ENCODE data around the gene P4HA1.
"Not testable (repeated sequence)": the region's sequence is repeated elsewhere in the genome, so short reads cannot be mapped to it uniquely, and the experiment has no call there.

P4HA1 gene

DNA sequence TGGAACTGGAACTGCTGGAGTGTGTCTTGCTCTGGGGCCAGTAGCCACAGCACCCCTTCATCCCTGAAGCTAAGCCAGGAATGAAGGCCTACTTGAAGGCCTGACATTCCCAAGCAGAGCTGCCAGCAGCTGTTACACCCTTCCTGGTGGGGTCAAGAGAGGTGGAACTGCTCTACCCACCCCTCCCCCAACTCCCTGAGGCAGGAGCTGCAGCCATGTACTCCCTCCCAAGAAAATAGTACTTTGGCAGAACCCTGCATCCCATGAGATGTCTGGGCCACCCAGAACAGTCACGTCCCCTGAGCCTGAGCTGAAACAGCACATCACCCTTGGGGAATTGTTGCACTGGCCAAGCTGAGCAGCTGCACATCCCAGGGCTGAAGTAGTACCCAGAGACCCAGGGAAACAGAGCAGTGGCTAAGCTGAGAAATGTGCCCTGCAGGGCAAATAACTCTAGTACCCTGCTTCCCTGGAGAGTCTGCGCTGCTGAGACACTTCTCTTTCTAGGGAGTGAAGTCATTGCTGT is 78.6 kb downstream of the P4HA1 start:
- ChIA-PET POLR2A (no interaction called here), CTCF (interaction anchor here (1.0 to 2.1 kb wide), 2 partner anchors 11 to 141 kb away, joined by 3 to 5 read pairs; no protein-coding TSS in a partner anchor)
- TF ChIP-seq CTCF (IDR thresholded peaks at IDR 0.05; ENCODE audit: insufficient read depth, low read length, missing control alignments): no peak
- H3K4me3 ChIP-seq (ENCODE audit: low read depth, low read length): no peak overlapping the region
- DNase-seq (ENCODE audit: low read depth, low spot score): no peak

DNA sequence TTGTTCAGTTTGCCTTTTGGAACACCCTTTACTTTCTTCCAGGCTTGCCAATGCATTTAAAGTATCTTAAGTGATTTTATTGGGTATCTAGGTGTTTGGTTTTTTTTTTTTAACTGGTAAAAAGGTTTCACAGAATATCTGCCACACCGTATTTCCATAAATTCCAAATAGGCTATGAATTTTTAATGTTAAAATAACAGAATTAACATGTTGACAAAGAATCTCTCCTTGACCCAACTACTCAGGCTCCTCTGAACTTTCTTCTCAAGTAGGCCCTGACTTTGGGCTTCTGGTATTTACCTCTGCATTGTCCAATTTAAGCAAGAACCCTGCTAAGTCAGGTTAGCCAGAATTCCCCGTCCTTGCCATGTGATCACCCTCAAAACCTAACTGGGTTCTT is 80.9 kb downstream of the P4HA1 start:
- no peak overlapping the region for H3K4me3 ChIP-seq (ENCODE audit: low read depth, low read length)
- ChIA-PET CTCF (no interaction called here), POLR2A (no interaction called here)
- no peak for DNase-seq (ENCODE audit: low read depth, low spot score)
- no peak for TF ChIP-seq CTCF (IDR thresholded peaks at IDR 0.05; ENCODE audit: insufficient read depth, low read length, missing control alignments)

- no peak for TF ChIP-seq CTCF (IDR thresholded peaks at IDR 0.05; ENCODE audit: insufficient read depth, low read length, missing control alignments)
- ChIA-PET POLR2A (no interaction called here), CTCF (no interaction called here)
- DNase-seq (ENCODE audit: low read depth, low spot score): no peak
- H3K4me3 ChIP-seq (ENCODE audit: low read depth, low read length): no peak overlapping the region
These were observed 92.8 kb downstream of the P4HA1 start for GRCh38 chr10:73003822-73004221.

GRCh38 chr10:73000973-73001372 is 95.7 kb downstream of the P4HA1 start:
- DNase-seq (ENCODE audit: low read depth, low spot score): no peak
- no peak for TF ChIP-seq CTCF (IDR thresholded peaks at IDR 0.05; ENCODE audit: insufficient read depth, low read length, missing control alignments)
- CTCF ChIA-PET: interaction anchor here (1.0 kb wide), 1 partner anchor 10 kb away, joined by 3 read pairs; no protein-coding TSS in a partner anchor
- POLR2A ChIA-PET: interaction anchor here (0.7 kb wide), 1 partner anchor 94 kb away, joined by 4 read pairs; no protein-coding TSS in a partner anchor
- H3K4me3 ChIP-seq (ENCODE audit: low read depth, low read length): no peak overlapping the region

- no peak for TF ChIP-seq CTCF (IDR thresholded peaks at IDR 0.05; ENCODE audit: insufficient read depth, low read length, missing control alignments)
- POLR2A ChIA-PET: no interaction called here
- CTCF ChIA-PET: no interaction called here
These were observed 99.6 kb downstream of the P4HA1 start for GRCh38 chr10:72997099-72997498.

GRCh38 chr10:72995459-72995858 is 101.2 kb downstream of the P4HA1 start:
- CTCF ChIA-PET; POLR2A ChIA-PET; DNase-seq (ENCODE audit: low read depth, low spot score); H3K4me3 ChIP-seq (ENCODE audit: low read depth, low read length): not testable (repeated sequence)

More at GRCh38 chr10:72997099-72997498, 99.6 kb downstream of the P4HA1 start:
- DNase-seq (ENCODE audit: low read depth, low spot score): no peak
- no peak overlapping the region for H3K4me3 ChIP-seq (ENCODE audit: low read depth, low read length)

DNA sequence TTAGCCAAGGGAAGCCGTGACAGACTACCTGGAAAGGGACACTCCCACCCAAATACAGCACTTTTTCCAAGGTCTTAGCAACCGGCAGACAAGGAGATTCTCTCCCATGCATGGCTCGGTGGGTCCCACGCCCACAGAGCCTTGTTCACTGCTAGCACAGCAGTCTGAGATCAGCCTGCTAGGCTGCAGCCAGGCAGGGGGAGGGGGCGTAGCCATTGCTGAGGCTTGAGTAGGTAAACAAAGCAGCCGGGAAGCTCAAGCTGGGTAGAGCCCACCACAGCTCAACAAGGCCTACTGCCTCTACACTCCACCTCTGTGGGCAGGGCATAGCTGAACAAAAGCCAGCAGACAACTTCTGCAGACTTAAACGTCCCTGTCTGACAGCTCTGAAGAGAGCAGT is 106.9 kb downstream of the P4HA1 start:
- POLR2A ChIA-PET; CTCF ChIA-PET; DNase-seq (ENCODE audit: low read depth, low spot score): not testable (repeated sequence)

GRCh38 chr10:72984618-72985017 is 112.0 kb downstream of the P4HA1 start:
- POLR2A ChIA-PET; CTCF ChIA-PET; H3K4me3 ChIP-seq (ENCODE audit: low read depth, low read length); DNase-seq (ENCODE audit: low read depth, low spot score): not testable (repeated sequence)

More for the DNA sequence above, 106.9 kb downstream of the P4HA1 start:
- not testable (repeated sequence) for H3K4me3 ChIP-seq (ENCODE audit: low read depth, low read length)
